Activated CD4-positive, alpha-beta T cell treated with anti-CD3 and anti-CD28 coated beads for 24 hours (primary cell): Measurements from ENCODE around the gene TOMM40.
"Not testable (repeated sequence)": the region's sequence is repeated elsewhere in the genome, so short reads cannot be mapped to it uniquely, and the experiment has no call there.

Experiments used
- DNase-seq, 2 donors: peaks; one replicate each; pipeline ENCODE4 v3.0.0-alpha.2; 2020; ENCODE audit warnings: low read depth in 2 of 2

TOMM40 gene

DNA sequence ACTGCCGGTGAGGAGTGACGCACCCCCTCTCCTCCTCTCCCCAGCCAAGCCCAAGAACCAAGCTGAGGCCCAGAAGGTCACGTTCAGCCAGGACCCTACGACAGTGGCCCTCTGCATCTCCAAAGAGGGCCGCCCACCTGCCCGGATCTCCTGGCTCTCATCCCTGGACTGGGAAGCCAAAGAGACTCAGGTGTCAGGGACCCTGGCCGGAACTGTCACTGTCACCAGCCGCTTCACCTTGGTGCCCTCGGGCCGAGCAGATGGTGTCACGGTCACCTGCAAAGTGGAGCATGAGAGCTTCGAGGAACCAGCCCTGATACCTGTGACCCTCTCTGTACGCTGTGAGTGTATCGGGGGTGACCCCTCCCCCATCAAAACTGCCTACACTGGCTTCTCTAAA, 19.2 kb upstream of the TOMM40 start:
- DNase-seq = no peak

GRCh38 chr19:44872661-44873060, 18.4 kb upstream of the TOMM40 start:
- DNase-seq = no peak

GRCh38 chr19:44874317-44874716, 16.7 kb upstream of the TOMM40 start:
- DNase-seq = no peak

DNA sequence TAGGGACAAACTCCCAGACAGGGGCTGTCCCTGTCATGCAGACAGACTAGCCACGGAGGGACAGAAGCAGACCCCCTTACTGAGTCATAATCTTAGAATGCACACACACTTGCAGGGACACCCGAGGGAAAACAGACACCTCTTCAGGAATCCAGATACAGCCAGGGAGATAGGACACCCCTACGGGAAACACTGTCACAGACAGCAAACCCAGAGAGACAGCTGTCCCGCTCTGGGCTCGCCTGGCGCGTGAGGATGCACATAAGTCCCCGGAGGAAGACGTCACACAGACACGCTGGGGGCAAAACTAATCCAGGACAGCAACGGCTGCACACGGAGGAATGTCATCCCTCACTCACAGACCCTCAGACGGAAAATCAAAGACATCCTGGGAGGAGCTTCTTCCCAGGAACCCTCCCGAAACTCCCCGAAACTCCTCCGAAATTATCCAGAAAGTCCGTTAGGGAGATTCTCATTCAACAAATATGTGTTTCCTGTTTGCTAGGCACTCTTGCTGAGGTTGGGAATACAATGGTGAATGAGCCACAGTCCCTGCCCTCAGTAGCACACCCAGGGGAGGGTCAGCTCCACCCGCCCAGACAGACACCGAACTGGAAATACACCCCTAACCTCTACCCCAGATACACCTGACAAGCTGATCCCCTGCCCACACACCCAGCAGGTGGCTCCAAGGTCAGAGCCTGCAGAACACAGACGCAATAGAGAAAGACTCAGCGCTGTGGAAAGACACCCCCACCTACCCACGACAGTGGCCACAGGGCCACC, 15.2 kb upstream of the TOMM40 start:
- DNase-seq = no peak

- no peak for DNase-seq
Observed at GRCh38 chr19:44876930-44877535, 14.0 kb upstream of the TOMM40 start.

GRCh38 chr19:44878120-44878865, 12.8 kb upstream of the TOMM40 start:
- DNase-seq = no peak

DNA sequence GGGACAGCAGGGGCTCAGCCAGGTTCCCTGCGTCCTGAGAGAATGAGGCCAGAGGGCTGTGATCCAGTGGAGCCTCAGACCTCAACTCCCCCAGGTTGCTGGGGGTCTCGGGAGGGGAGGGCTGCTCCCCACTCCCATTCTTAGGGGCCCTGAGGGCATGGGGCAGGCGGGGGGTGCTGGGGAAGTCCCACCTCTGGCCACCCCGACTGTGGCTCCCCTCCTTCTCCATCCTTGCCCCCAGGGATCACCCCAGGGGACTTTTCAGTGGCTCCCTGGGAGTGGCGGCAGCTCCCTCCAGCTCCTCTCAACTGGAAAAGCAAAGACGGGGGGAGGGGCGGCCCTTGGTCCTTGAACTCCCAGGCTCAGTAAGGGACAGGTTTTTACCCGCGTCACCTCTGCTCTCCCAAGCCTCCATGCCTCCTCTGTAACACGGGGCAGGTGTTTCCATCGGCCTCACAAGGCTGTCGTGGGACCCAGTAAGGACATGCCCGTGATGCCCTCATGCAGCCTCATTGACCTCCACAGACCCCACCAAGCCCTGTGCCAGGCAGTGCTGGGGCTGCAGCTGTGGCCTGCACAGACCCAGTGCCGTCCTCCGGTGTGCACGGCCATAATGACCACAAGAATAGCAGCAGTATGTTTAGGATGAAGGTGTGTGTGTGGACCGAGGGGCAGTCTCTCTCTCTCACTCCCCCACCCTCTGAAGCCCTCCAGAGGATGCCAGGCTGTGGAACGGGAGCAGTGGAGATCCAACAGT, 11.6 kb upstream of the TOMM40 start:
- DNase-seq = no peak

DNA sequence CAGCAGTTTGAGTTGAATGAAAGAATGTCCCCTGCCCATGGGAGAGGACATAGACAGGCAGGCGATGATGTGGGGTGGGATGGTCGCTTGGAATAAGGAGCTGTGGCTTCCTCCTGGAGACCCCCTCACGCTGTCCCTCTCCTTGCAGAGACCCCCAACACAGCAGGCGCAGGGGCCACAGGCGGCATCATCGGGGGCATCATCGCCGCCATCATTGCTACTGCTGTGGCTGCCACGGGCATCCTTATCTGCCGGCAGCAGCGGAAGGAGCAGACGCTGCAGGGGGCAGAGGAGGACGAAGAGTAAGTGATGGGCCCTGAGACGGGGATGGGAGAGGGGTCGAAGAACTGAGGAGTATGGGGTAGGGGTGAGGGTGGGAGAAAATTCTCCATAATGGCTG, 9.0 kb upstream of the TOMM40 start:
- DNase-seq = no peak

- DNase-seq = not testable (repeated sequence)
Observed at GRCh38 chr19:44882619-44883397, 8.2 kb upstream of the TOMM40 start.

- DNase-seq = no peak
Observed at GRCh38 chr19:44883922-44884321, 7.1 kb upstream of the TOMM40 start.

DNA sequence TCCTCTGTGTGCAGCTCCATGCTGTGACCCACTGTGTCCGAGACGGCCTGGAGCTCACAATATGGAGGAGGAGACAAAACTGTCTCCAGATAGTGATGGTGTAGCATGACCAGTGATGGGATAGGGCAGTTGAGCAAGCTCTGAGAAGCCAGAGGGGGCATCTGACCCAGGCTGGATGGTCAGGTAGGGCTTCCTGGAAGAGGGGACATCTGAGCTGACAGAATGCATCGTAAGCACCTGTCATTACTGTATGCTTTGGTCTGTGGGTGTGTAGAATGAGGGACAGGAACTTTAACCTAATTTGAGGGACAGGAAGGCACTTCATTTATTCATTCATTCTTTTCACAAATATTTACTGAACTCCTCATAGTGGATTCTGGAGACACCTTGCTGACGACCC, 6.5 kb upstream of the TOMM40 start:
- no peak for DNase-seq

- no peak for DNase-seq
Observed at GRCh38 chr19:44886141-44886540, 4.9 kb upstream of the TOMM40 start.

GRCh38 chr19:44887648-44888047, 3.4 kb upstream of the TOMM40 start:
- DNase-seq = no peak

DNA sequence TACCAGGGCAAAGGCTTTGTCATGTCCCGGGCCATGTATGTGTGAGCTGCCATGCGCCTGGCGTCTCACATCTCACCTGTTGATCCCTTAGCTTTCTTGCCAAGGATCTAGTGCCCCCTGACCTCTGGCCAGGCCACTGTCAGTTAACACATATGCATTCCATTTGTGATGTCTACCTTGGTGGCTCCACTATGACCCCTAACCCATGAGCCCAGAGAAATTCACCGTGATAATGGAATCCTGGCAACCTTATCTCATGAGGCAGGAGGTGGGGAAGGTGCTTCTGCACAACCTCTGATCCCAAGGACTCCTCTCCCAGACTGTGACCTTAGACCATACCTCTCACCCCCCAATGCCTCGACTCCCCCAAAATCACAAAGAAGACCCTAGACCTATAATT, 2.7 kb upstream of the TOMM40 start:
- not testable (repeated sequence) for DNase-seq

DNA sequence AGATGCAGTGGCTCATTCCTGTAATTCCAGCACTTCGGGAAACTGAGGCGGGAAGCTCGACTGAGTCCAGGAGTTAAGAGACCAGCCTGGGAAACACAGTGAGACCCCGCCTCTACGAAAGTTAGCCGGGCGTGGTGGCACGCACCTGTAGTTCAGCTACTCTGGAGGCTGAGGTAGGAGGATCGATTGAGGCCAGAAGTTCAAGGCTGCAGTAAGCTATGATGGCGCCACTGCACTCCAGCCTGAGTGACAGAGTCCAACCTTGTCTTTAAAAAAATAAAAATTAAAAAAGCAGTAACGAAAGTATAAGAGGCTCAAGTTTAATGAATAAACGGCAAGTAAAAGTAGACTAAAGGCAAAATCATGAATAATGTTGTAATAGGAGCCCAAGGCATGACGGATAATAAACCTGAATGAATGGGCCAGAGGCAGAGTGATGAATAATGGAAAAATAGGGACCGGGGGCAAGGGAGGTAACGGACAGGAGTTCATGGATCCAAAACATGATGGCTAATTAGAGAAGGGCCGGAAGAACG, 1.2 kb upstream of the TOMM40 start:
- DNase-seq = no peak

DNA sequence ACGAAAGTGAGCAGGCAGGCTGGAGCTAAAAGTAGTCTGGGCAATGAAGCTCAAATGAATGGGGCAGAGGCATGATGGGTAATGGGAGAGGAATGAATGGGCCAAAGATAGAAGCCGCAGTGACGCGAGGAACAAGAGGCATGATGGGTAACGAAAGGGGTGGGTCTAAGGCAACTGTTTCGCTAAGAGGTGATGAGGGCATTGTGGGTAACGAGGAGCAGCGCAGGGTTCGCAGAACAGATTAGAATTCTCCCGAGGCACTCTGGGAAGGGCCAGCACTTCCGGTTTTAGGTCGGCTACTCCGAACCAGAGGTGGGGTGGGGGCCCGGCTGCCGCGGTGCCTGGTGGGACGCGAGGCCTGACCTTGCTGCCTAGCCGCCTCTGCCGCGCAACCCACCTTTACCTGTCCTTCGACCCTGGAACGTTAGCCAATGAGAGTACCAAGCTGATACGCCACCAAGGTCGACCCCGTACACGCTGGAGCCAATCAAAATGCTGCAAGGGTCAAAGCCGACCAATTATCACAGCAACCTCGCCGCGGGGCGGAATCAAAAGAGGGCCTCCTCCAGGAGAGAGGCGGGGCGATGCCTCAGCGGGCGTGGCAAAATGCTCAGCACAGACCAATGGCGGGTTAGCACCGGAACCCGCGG, 563 bp upstream of the TOMM40 start:
- DNase-seq = no peak

DNA sequence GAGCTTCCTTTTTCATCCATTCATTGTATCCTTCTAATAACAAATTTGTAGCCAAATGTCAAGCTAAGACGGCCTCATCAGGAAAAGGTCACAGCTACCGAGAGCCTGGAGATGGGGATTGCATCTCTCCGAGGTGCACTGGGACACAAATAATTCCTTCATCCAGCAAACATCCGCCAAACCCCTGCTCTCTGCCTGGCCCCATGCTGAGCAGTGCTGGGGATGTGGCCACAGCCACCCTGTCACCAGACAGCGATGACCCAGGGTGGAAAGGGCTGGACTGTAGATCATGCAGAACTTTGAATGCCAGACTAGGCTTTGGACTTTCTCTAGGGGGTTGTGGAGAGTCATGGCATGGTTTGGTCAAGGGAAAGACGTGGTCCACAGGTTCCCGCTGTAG, 1.9 kb downstream of the TOMM40 start:
- DNase-seq = no peak

- no peak for DNase-seq
Observed at GRCh38 chr19:44893332-44894051, 2.4 kb downstream of the TOMM40 start.

GRCh38 chr19:44894052-44894400, 3.0 kb downstream of the TOMM40 start:
- no peak for DNase-seq

DNA sequence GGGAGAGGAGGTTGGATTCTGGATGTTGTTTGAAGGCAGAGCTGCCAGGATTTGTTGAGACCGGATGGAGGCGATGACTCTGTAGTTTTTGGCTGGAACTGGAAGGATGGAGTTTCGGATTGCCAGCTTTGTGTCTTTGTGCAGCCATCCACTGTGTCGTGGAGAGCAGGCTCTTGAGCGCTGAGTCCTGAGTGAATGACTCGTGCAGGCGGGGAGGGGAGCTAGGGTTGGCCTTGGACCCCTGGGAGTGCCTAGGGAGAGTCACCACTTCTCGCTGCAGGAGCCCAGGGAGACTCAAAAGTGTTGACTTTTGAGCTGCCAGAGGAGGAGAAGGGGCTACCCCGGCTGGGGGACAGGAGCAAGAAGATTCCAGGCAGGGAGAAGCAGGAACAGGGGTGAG, 3.9 kb downstream of the TOMM40 start:
- DNase-seq = no peak
